Measurements from ENCODE around the gene PPID. TPM values are rescaled to one million over a fixed set of nuclear protein-coding genes. Genes with fewer than 3 reads are reported as not detected.
"Not testable (repeated sequence)": the region's sequence is repeated elsewhere in the genome, so short reads cannot be mapped to it uniquely, and the experiment has no call there.

PPID gene
- total RNA-seq, 4 donors from 2014 or later: 30.1 to 81.8 (median 40.6) TPM

DNA sequence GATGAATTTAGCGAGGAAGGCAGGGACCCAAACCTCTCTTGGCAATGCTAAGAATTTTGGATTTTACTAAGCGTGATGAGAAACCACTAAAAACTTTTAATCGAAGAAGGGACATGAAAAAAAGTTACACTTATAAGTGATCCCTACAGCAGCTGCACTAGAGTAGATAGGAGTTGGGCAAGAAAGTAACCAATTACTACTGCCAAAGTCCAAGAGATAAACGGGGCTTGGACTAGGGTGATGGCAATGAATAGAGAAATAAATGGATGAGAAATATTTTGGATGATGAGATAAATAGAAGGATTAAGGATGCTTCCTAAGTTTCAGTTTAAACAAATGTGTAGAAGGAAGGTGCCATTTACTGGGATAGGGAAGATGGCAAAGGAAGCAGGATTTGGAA, 39.4 kb upstream of the PPID start:
- Histone ChIP-seq H3K4me3 (no peak overlapping the region), H3K4me1 (no peaks in the 10 kb centered on the region), H3K27me3 (no peaks in the 10 kb centered on the region), H3K27ac (no peak overlapping the region), H3K9me3 (no peaks in the 10 kb centered on the region), H3K36me3 (no peaks in the 10 kb centered on the region)
- DNase-seq (no peak), ATAC-seq (no peak)
- in situ Hi-C loops (cut with MboI; ENCODE audit: low sequenced_read_pairs in 4 of 4): no loop called here
- intact Hi-C loops (cut with DNase I; ENCODE audit: low total_unique reads): no loop called here
- TF ChIP-seq CTCF (IDR thresholded peaks at IDR 0.05 in 4 of 5, conservative IDR thresholded peaks at IDR 0.05 in 1 of 5) (no peak), POLR2A (IDR thresholded peaks at IDR 0.05) (no peak)

DNA sequence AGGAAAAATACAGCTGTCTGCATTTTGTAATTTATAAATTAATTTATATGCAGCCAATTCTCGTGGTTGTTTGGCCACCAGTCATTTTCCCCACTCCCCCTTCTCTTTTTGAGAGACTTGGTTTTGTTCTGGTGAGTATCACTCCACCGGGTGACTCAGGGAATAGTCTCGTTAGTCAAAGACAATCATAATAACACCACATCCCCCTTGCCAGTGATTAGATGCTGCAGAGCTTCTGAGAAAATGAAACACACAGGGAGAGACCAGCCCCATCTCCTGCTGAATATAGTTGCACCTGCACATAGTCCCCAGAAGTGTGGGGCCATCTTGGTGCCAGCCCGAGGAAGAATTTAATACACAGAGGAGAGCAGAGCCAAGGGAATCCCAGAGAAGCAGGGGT, 37.7 kb upstream of the PPID start:
- ATAC-seq: no peak

DNA sequence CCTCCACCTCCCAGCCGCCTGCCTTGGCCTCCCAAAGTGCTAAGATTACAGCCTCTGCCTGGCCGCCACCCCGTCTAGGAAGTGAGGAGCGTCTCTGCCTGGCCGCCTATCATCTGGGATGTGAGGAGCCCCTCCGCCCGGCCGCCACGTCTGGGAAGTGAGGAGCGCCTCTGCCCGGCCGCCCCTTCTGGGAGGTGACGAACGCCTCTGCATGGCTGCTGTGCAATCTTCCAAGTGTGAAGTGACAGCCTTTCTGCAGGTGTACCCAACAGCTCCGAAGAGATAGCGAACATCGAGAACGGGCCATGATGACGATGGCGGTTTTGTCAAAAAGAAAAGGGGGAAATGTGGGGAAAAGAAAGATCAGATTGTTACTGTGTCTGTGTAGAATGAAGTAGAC, 36.3 kb upstream of the PPID start:
- H3K4me3 ChIP-seq; H3K4me1 ChIP-seq; H3K9me3 ChIP-seq; H3K27ac ChIP-seq; H3K27me3 ChIP-seq; H3K36me3 ChIP-seq; intact Hi-C loops (cut with DNase I; ENCODE audit: low total_unique reads); in situ Hi-C loops (cut with MboI; ENCODE audit: low sequenced_read_pairs in 4 of 4); ATAC-seq; DNase-seq: not testable (repeated sequence)

More for the DNA sequence above, 37.7 kb upstream of the PPID start:
- Histone ChIP-seq H3K9me3 (no peaks in the 10 kb centered on the region), H3K36me3 (no peaks in the 10 kb centered on the region), H3K27ac (no peak overlapping the region), H3K27me3 (no peaks in the 10 kb centered on the region), H3K4me3 (no peak overlapping the region), H3K4me1 (no peaks in the 10 kb centered on the region)
- intact Hi-C loops (cut with DNase I; ENCODE audit: low total_unique reads): no loop called here
- no peak for DNase-seq
- in situ Hi-C loops (cut with MboI; ENCODE audit: low sequenced_read_pairs in 4 of 4): no loop called here
- TF ChIP-seq CTCF (IDR thresholded peaks at IDR 0.05 in 4 of 5, conservative IDR thresholded peaks at IDR 0.05 in 1 of 5) (no peak), POLR2A (IDR thresholded peaks at IDR 0.05) (no peak)

DNA sequence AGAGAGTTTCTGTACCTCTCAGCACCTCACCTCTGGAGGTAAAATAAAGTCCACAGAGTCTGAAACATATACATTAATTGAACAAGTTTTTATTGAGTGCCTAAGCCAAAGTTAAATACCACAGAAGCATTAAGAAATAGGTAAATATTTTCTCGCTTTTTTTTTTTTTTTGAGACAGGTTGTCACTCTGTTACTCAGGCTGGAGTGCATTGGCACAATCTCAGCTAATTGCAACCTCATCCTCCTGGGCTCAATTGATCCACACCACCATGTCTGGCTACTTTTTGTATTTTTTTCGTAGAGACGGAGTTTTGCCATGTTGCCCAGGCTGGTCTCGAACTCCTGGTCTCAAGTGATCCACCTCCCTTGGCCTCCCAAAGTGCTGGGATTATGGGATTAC, 35.5 kb upstream of the PPID start:
- Histone ChIP-seq H3K4me1 (no peaks in the 10 kb centered on the region), H3K4me3 (no peak overlapping the region), H3K36me3 (no peaks in the 10 kb centered on the region), H3K27me3 (no peaks in the 10 kb centered on the region), H3K27ac (no peak overlapping the region), H3K9me3 (no peaks in the 10 kb centered on the region)
- in situ Hi-C loops (cut with MboI; ENCODE audit: low sequenced_read_pairs in 4 of 4): no loop called here
- ATAC-seq (no peak), DNase-seq (no peak)
- no peak for TF ChIP-seq POLR2A (IDR thresholded peaks at IDR 0.05)
- no peak for TF ChIP-seq CTCF (IDR thresholded peaks at IDR 0.05 in 4 of 5, conservative IDR thresholded peaks at IDR 0.05 in 1 of 5)
- intact Hi-C loops (cut with DNase I; ENCODE audit: low total_unique reads): no loop called here

DNA sequence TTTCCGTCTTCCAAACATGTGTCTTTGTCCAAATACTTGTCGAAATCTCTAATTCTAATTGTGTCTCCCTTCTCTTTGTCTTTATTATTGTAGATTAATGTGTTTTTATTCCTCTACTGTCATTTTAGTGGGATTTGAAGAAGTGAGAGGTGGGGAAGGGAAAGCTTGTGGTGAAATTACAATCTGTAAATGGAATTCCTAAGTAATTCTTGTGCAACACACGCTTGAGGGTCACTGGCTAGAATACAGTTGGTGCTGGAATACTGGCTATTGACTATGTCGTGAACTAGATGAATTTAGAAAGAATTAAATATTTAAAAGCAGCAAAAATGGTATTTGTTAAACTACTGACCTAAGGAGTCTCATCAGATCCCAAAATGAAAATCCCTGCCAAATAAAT, 34.9 kb upstream of the PPID start:
- TF ChIP-seq POLR2A (IDR thresholded peaks at IDR 0.05) (no peak), CTCF (IDR thresholded peaks at IDR 0.05 in 4 of 5, conservative IDR thresholded peaks at IDR 0.05 in 1 of 5) (no peak)
- ATAC-seq (no peak), DNase-seq (no peak)
- intact Hi-C loops (cut with DNase I; ENCODE audit: low total_unique reads) (no loop called here), in situ Hi-C loops (cut with MboI; ENCODE audit: low sequenced_read_pairs in 4 of 4) (no loop called here)
- Histone ChIP-seq H3K27me3 (no peaks in the 10 kb centered on the region), H3K9me3 (no peaks in the 10 kb centered on the region), H3K27ac (no peak overlapping the region), H3K4me1 (no peaks in the 10 kb centered on the region), H3K4me3 (no peak overlapping the region), H3K36me3 (no peaks in the 10 kb centered on the region)
